COLO829 (cell line): ENCODE results near the gene ACAD10.
A peak's percentile ranks its signal among the peaks of the same experiment; 100 is the strongest.
"Not testable (repeated sequence)": the region's sequence is repeated elsewhere in the genome, so short reads cannot be mapped to it uniquely, and the experiment has no call there.

Experiments used
- DNase-seq: peaks from one replicate; pipeline ENCODE4 v3.0.0; 2012; ENCODE audit warnings: low spot score

The ACAD10 gene

DNA sequence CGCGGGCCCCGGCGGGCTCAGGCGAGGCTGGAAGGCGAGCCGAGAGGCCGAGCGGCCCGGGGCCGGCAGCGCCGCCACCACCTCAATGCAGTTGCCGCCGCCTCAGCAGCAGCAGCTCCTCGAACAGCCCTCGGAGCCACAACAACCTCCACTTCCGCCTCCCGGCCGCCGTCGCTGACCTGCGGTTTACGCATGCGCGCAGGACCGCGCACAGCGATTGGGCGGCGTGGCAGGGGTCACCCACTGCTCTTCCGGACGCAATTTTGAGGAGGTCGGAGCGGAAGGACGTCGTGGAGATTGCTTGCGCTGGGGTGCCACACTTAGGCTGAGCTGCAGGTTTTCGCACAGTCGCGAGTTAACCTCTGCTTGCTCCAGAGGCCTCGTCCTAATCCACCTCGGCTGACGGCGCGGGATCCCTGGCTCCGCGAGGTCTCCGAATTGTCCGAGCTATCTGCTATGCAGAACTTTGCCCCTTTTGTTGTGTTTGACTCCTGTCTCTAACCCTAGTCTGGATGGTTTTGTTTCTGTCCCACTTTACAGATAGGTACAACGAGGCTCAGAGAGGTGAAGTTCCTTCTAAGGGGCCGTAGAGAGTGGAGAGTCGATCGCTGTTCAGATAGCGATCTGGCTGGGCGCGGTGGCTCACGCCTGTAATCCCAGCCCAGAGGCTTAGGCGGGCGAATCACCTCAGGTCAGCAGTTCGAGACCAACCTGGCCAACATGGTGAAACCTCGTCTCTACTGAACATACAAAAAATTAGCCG is at the start of gene ACAD10, which contains the start of gene BRAP:
Gene ACAD10 (plus strand): TSS at position 243 of the 763 bp plus-strand sequence. CDS start 6,657 bp downstream, outside the sequence.
Gene BRAP (minus strand): TSS at position 146 of the 763 bp plus-strand sequence. CDS start 164 bp downstream, outside the sequence.
- DNase-seq, result peak; percentile 93

DNA sequence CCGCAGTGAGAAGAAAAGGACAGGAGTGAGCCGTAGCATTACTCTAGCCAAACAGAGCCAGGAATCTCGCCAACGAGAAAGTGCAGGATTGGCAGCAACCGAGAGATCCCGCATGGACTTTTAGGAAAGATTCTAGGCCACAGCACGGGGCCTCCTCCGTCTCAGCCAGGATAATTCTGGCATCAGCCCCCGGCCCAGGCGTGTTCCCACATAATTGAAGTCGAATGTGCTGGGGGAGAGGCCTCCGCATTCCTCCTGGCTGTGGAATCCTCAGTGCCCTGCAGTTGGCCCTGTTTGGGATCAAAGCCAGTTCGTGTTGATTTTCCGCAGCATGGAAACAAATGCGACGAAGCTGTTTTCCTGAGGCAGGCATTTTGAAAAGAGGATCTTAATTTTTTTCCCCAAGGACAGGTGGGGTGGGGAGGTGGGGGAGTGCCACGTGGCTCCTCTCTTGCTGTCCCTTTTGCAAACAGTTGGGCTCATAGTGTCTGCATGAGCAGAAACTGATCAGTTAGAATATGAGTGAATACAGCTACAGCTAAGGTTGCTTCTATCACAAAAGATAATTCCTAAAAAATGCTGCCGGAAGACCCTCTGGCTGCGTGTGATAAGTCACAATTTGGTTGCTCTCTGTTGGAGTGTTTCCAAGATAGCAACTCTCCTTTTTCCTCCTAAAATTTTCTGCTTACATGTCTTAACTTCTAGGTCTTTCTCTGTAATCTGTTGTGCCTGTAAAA is 49.5 kb upstream of the ACAD10 start:
- no peak for DNase-seq

DNA sequence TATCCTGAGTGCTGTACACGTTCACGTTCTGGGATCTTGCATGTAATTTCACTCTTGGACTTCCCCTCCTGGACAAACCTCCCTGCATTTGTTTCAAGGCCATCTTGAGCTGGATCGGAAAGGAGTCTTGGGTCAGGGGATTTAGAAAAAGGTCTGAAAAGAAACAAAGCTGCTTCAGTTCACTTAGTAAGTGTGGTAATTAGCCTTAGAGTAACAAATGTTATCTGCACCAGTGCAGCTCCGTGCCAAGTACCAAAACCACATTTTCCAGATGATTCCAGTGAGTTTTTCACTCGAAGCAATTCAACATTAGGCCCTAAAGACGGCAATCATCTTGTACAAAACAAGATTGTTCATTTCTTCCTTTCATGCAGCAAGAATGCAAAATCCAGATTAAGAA is 47.3 kb upstream of the ACAD10 start:
- no peak for DNase-seq

DNA sequence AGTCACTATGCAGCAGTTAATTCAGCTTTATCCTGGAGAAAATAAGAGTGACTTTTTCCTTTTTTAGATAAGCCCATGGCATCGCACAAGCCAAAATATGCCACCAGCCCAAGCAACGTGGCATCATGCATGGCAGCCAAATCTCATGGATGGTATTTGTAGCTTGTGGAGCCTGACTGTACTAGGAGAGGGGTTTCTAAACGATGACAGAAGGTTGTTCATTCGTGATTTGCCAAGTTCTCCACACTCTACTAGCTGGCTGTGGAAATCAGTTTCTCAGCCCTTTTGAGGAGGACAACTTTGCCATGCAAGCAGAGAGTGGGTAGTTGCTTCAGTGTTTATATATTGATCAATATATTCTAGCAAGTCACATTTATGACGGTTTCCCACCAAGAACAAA is 45.3 kb upstream of the ACAD10 start:
- no peak for DNase-seq

DNA sequence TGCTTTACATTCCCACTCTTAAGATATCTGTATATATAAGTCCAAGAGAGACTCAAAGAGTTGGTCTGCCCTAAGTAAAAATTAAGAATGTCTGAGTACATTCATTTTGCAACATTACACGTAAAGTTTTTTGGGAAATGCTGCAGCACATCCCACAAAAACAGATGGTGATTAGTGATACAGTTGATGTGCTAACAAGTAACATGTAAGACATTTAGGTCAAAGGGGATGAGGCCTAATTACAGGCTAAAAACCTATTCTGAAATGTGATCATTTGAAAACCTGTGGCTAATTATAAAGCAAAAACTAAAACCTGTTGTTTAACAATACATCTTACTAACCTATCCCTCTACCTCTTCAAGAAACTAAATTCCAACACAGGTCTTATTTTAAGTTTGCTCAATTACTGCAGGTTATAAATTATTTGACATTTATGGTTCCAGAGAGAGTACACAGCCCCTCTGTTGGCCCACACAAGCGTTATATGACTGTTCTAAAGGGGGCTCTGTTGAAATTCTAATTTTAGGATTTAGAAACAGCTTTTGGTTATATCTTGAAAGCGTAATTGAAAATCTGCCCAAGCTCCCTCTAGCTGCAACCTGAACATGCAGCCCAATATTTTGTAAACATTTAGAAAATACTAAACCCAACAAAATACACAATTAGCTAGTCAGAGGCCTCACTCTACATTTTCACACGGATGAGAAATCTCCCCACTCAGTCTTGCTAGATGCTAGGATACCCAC is 43.0 kb upstream of the ACAD10 start:
- no peak for DNase-seq

DNA sequence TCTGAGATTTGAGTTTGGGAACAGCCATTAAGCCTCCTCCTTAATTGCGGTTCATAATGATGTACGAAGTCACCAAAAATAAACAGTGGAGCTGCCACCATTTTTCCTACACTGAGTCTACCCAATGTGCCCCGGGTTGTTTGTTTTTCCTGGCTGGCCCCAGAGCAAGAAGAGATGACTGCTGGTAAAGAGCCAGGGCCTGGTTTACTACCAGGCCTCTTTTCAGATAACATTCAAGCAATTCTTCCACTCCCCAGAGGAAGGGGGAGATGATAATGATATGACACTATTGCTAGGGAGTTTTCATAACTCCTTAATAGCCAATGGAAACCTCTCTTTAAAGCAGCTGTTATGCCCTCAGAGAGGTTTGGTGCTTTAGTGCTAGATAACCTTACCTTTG is 42.4 kb upstream of the ACAD10 start:
- no peak for DNase-seq

DNA sequence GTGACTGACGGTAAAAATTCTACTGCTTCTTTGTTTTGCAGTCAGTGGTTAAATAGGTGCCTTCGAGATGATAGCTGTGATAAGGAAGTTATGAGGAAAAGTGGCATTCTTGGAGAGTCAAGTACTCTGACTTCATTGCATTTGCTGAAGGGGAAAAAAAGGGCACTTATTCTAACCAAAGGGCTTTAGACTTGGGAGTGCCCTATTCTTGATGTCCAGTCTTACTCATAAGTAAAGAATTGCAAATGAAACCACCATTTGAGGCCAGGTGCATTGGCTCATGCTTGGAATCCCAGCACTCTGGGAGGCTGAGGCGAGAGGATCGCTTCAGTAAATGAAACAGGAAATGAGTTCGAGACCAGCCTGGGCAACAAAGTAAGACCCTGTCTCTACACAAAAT is 40.4 kb upstream of the ACAD10 start:
- no peak for DNase-seq

DNA sequence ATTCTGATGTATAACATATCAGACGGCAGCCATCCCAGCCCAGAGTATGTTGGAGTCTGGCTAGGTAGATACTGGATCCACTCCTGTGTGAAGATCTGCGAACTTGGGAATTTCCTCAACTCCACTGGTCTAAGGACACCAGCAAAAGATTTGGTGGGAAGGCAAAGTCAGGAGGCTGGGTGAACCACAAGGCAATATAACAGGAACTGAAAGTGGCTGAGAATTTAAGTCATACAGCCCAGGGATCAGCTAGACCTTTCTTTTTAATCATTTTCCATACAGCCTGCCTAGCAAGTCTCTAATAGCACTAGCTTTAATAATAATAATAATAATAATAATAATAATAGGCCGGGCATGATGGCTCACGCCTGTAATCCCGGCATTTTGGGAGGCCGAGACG is 34.9 kb upstream of the ACAD10 start:
- no peak for DNase-seq

DNA sequence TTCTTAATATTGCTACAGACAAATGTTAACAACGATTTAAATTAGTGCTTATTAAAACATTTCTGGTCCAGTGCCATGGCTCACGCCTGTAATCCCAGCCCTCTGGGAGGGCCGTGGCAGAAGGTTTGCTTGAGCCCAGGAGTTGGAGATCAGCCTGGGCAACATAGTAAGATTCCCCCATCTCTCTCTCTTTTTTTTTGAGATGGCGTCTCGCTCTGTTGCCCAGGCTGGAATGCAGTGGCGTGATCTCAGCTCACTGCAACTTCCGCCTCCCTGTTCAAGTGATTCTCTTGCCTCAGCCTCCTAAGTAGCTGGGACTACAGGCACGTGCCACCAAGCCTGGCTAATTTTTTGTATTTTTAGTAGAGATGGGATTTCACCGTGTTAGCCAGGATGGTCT is 33.3 kb upstream of the ACAD10 start:
- not testable (repeated sequence) for DNase-seq

DNA sequence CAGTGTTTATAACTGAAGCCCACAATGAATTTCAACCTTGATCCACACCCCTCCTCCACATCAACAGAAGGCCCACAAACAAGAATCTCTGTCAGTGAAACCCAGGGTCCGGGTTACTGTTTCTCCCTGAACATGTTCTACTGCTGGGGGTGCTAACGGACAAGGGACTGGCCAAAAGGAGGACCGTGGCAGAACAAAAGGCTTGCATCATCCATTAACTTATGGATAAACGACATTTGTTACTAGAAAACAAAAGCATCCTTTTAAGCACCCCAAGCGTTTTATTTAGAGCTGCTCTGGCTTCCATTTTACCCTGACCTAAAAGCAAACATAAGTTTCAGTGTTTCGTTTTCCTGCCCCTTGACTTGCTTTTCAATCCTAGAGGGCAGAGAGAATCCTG is 32.3 kb upstream of the ACAD10 start:
- DNase-seq, result no peak

DNA sequence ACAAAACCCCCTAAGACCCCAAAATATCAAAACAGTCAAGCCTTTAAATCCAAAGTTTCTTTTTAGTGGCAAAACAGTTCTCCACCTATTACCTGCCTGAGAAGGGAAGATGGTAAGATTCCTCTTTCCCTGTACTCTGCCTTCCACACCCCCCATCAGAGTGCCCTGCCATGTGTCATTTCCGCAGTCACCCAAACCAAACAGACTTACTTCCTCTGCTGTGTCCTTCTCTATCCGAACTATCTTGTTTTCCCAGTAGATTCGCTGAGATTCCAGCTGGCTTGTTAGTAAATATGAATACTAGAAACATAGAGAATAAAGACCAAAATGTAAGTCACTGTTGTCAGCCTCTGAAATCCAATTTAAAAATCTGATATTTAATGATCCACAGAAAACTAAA is 30.5 kb upstream of the ACAD10 start:
- no peak for DNase-seq

DNA sequence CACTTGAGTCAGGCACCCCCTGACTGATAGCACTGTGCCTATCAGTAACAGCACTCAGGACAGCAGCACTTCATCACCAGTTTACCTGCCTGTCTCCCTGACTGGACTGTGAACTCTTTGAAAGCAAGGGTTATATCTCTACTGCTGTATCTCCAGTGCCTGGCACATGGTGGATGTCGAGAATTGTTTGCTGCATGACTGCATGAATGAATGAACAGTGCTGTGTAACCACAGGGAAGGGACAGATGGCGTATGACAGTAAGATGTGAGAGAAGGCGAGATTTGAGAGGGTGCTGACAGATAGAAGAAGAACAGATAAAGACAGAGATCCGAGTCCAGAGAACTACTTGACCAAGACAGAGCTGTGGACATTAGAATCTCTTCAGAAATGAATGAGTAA is 29.8 kb upstream of the ACAD10 start:
- DNase-seq, result no peak

DNA sequence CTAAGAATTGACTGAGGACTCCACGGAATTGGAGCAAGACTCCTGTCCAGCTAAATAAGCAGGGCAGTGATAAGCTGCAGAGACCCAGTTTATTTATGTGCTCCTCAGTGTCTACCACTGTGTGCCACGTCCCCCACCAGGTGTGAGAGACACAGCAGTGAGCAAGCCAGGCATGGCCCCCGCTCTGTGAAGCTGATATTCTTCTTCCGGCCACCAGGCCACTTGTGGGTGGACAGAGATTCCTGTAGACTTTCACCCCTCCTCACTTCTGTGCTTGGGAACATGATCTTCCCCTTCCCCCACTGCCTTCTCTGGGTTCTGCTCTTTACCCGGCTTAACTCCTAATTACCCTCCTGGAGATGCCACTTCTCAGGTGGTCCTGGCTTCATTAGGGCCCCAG is 21.4 kb upstream of the ACAD10 start:
- no peak for DNase-seq

DNA sequence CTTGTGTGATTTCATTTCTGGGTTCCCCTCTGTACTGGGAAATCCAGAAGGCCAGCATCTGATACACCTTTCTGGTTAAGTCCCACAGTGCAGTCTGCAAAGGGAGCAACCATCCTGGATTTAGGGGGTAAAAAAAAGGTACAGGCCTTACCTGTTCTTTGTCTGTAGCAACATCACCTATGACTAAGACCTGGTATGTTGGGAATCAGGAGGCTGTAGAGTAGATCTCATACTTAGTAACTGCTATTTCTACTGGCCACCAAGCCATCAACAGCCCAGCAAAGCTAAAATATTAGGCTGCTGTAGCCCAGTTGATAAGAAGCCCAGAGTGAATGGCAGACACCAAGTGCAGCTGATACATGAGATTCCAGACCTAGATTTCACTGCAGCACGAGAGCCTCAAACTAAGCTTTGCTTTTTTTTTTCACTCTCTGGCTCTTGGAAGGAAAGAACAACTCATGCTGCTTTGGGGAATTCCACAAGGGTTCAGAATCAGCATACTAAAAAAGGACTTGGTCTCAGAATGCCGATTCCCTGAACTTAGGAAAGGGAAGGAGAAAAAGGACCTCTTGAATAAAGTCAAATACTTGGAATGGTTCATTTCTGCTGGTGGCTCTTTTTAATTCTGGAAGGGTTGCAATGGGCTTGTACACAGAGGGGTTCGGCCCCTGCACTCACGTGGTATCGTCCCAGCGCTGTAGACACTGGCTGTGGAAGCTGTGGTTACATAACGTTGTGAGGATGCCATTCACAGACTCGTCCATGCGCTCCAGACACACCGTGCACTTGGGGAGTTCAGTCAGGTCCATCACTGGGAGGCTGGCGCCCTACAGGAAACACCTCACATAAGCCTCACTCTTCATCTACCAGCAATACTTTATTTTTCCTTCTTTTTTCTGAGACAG is 20.6 kb upstream of the ACAD10 start:
- no peak for DNase-seq

DNA sequence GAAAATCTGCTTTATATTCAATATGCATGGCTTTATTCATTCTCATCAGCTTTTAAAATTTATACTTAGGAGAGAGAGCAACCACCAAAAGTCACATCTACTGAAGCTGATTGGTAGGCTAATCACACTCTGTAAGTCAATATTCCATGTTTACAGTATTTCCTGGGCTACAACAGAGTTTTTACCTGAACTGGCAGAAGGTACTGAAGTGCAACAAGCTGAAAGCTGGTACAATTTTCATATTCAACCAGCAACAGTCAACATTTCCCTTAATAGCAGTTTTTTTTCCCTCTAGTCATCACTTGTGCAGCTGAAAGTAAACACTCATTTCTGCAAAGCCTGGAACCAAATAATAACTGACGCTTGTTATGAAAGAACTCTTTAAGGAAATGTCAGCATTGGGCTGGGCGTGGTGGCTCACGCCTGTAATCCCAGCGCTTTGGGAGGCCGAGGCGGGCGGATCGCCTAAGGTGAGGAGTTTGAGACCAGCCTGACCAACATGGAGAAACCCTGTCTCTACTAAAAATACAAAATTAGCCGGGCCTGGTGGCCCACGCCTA is 13.0 kb upstream of the ACAD10 start:
- DNase-seq, result no peak

DNA sequence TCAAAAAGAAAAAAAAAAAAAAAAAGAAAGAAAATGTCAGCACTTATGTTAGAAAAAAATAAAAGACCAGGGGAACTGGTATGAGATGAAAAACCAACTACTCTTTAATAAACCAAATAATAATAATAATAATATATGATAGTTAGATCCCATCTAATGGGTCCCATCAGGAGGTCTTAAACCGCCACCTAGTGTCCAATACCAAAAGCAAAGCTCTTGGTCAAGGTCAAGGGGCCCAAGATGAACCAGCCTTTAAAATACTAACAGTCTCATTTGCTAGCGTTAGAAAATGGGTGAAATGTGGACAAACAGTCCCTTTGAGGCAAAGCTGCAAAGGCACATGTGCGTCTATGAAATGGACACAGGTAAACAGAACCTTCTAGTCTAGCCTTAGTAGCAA is 12.3 kb upstream of the ACAD10 start:
- DNase-seq, result no peak

DNA sequence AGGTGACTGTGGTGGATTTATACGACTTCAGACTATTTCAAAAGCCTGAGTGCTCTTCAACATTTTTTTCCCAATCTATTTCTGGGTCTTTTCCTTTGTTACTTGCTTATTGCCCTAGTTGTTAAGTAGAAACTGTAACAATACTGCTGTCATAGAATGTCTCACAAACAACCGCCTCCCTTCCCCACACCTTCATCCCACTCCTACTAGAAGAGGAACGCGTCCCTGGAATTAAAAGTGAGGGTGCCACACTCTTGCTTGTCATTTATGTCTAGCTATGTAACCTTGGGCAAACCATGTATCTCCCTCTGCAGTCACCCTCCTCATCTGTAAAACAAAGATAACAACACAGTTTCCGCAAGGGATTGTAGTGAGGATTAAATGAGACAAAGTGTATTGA is 8.7 kb upstream of the ACAD10 start:
- DNase-seq, result no peak

DNA sequence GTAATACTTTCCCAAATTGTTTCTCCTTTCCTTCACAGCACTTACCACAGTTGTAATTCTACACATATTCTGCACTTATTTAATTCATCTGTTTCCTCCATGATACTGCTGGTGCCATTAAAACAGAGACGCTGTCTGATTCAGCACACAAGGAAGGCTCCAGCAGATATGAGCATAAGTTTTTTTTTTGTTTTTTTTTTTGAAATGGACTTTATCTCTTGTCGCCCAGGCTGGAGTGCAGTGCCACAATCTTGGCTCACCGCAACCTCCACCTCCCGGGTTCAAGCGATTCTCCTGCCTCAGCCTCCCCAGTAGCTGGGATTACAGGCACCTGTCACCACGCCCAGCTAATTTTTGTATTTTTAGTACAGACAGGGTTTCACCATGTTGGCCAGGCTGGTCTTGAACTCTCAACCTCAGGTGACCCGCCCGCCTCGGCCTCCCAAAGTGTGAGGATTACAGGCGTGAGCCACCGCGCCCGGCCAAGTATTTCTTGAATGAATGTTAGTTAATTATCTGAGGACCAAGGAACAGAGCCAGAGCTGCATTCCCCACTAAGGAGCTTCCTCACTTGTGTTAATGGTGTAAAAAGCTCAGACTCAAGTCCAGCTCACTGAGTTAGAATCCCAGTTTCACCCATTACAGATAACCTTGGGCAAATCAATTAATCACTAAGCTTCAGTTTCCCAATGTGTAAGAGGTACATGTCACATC is 1.2 kb upstream of the ACAD10 start:
- not testable (repeated sequence) for DNase-seq

DNA sequence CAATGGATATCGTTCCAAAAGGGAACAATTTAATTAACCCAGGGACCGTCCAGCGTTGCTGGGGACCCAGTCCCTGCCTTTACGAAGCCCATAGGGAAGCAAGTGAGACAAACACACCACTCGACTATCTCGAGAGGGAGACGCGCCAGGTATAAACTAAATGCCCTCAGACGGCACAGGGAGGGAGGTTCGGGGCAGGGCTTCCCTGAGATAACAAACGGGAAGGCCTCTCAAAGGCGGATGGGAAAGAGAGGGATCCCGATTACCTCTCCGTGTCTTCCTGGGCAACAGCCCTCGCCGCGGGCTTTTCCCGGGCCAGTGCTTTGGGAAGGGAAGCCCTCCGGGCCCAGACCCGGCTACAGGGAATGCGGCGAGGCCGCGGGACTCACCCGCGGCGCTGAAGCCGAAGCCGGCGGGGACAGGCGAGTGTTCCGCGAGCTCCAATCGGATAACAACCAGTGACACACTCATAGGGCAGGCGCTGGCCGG is 487 bp upstream of the ACAD10 start:
- DNase-seq, result peak; percentile 15

DNA sequence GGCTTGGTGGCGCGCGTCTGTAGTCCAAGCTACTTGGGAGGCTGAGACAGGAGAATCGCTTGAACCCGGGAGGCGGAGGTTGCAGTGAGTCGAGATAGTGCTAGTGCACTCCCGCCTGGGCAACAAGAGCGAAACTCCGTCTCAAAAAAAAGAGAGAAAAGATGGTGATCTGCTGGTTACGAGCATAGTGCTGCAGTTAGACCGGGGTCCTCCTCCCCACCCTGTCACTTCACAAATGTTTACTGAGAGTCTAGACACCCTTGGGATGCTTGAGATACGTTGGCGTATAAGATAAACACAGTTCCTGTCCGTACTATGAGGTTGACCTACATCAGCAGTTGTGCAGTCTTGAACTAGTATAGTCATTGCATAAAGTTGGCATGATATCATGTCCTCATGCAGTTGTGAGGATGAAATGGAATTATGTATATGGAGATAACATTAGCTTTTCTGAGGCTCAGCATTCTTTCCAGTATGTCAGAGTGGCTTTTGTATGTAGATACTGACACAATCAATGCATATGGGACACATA is 787 bp downstream of the ACAD10 start:
- no peak for DNase-seq
